GM12878 (cell line): ENCODE results near the gene NECAB2. TPM values are rescaled to one million over a fixed set of nuclear protein-coding genes. Genes with fewer than 3 reads are reported as not detected.

ENCODE experiments used
- ATAC-seq: fragments of 200-7000 bp; cut with Tn5 transposase; 3 replicates; pipeline ENCODE4 v1.9.1; 2020; ENCODE audit warnings: mild to moderate bottlenecking, moderate library complexity
- BruUV-seq: library from RNA; stranded (reverse); fragments of 400-500 nt; replicated peaks from 2 replicates; lab custom pipeline; 2021; lab: Mats Ljungman, UMichigan
- CTCF ChIA-PET: fragments of 300-600 bp; sonication (Branson Sonifier 250); formaldehyde crosslinking; extraction: SDS; loops from one replicate; lab custom pipeline; 2021; ENCODE audit warnings: inconsistent platforms; lab: Yijun Ruan, JAX
- POLR2A ChIA-PET: fragments of 350-600 bp; formaldehyde crosslinking; extraction: SDS; loops from one replicate; lab custom pipeline; 2021; ENCODE audit warnings: inconsistent platforms; lab: Charles Lee
- RAD21 ChIA-PET: fragments of 300-600 bp; sonication (Branson Sonifier 250); formaldehyde crosslinking; loops from one replicate; lab custom pipeline; 2023; ENCODE audit warnings: antibody characterized with exemption; ENCODE audit not compliant: unreplicated experiment; lab: Charles Lee
- SMC1A ChIA-PET: fragments of 300-600 bp; sonication (Branson Sonifier 250); formaldehyde crosslinking; loops from one replicate; lab custom pipeline; 2023; ENCODE audit not compliant: unreplicated experiment, uncharacterized antibody; lab: Charles Lee
- DNase-seq: peaks from one replicate; pipeline ENCODE4 v3.0.0-alpha.2; 2011; ENCODE audit warnings: low read depth, low spot score
- FAIRE-seq: peaks from 3 replicates; lab custom pipeline; 2011; peaks lifted over from hg19 to GRCh38; lab: Jason Lieb, UNC
- H2AFZ ChIP-seq: 2 replicates; pipeline ENCODE4 v1.6.0; 2011; ENCODE audit warnings: low read depth, low read length, control low read depth; ENCODE audit not compliant: control insufficient read depth
- H3K27ac ChIP-seq: 2 replicates; pipeline ENCODE4 v1.5.1; 2011; ENCODE audit warnings: control low read depth; ENCODE audit not compliant: control insufficient read depth, insufficient read depth
- H3K27me3 ChIP-seq, 2 experiments: replicated peaks in 1 of 2; 2 replicates each; pipeline versions ENCODE4 v1.6.0 to v1.6.1; 2011; ENCODE audit warnings: low read length in 1 of 2; ENCODE audit not compliant: control insufficient read depth in 2 of 2, insufficient read depth in 2 of 2
- H3K36me3 ChIP-seq, 2 experiments: 2 replicates each; pipeline ENCODE4 v1.5.1; 2011; ENCODE audit warnings: low read length in 1 of 2; ENCODE audit not compliant: control insufficient read depth in 2 of 2, insufficient read depth in 2 of 2
- H3K4me1 ChIP-seq: 2 replicates; pipeline ENCODE4 v1.6.1; 2011; ENCODE audit warnings: mild to moderate bottlenecking, low read length, moderate library complexity, mixed read lengths; ENCODE audit not compliant: control insufficient read depth, insufficient read depth
- H3K4me2 ChIP-seq: 2 replicates; pipeline ENCODE4 v1.6.0; 2011; ENCODE audit warnings: control low read depth; ENCODE audit not compliant: control insufficient read depth, insufficient read depth
- H3K4me3 ChIP-seq: fragments of 200-600 bp; sonication (generic); 2 replicates; pipeline ENCODE4 v1.5.1; 2016
- H3K79me2 ChIP-seq: 2 replicates; pipeline ENCODE4 v1.6.0; 2011; ENCODE audit warnings: low read length; ENCODE audit not compliant: control insufficient read depth, insufficient read depth
- H3K9ac ChIP-seq: 2 replicates; pipeline ENCODE4 v1.8.0; 2011; ENCODE audit warnings: low read length, control low read depth, mixed read lengths; ENCODE audit not compliant: control insufficient read depth, insufficient read depth
- H3K9me3 ChIP-seq: replicated peaks from 3 replicates; pipeline ENCODE4 v1.5.1; 2011; ENCODE audit warnings: mild to moderate bottlenecking, low read length; ENCODE audit not compliant: control insufficient read depth, insufficient read depth
- H4K20me1 ChIP-seq: 2 replicates; pipeline ENCODE4 v1.6.0; 2011; ENCODE audit not compliant: control insufficient read depth, insufficient read depth
- BHLHE40 ChIP-seq, 2 experiments: fragments of 450-650 bp in 1 of 2; IDR thresholded peaks; 2 replicates each; pipeline ENCODE4 v1.6.1; 2011 to 2017; ENCODE audit warnings: low read depth in 2 of 2, borderline replicate concordance in 1 of 2, improper control_type of control experiment in 1 of 2, low read length in 1 of 2, mild to moderate bottlenecking in 1 of 2
- EED ChIP-seq: sonication (generic); IDR thresholded peaks from 2 replicates; pipeline ENCODE4 v1.6.1; 2016; ENCODE audit warnings: antibody characterized with exemption, low read depth
- NR2F1 ChIP-seq: fragments of 450-650 bp; conservative IDR thresholded peaks from 2 replicates; pipeline ENCODE4 v1.6.1; 2017; ENCODE audit warnings: mild to moderate bottlenecking
- SIN3A ChIP-seq: IDR thresholded peaks from 2 replicates; pipeline ENCODE4 v1.6.1; 2012; ENCODE audit warnings: low read depth, low read length, improper control_type of control experiment
- SREBF1 ChIP-seq: IDR thresholded peaks from 2 replicates; pipeline ENCODE4 v1.6.1; 2012; ENCODE audit warnings: mild to moderate bottlenecking, low read length
- TCF7 ChIP-seq: IDR thresholded peaks from 2 replicates; pipeline ENCODE4 v1.6.1; 2014; ENCODE audit warnings: antibody characterized with exemption, borderline replicate concordance
- WGBS: methylation state at CpG from one replicate; pipeline ENCODE4 v1.1.6; 2016; ENCODE audit warnings: low lambda C conversion rate; ENCODE audit not compliant: insufficient replicate concordance, insufficient coverage; ENCODE audit errors: missing lambda C conversion rate; 5-methylcytosine and 5-hydroxymethylcytosine counted together
- in situ Hi-C: fragments of 300-500 bp; cut with MboI; formaldehyde crosslinking; loops from 9 replicates; pipeline ENCODE4 v1.14.3; 2018; ENCODE audit warnings: mixed read lengths
- intact Hi-C: fragments of 100-400 bp; cut with micrococcal nuclease; formaldehyde crosslinking; loops from one replicate; pipeline ENCODE4 v1.14.2; 2022; ENCODE audit not compliant: unreplicated experiment
- polyA plus RNA-seq, 11 experiments: library from polyadenylated mRNA; depleted of rRNA in 4 of 11; unstranded in 6 of 11; stranded (reverse) in 5 of 11; fragments of >200 nt; fragmentation: Nextera tagmentation in 4 of 11; fragmentation: Illumina TruSeq in 1 of 11; extraction: Ambion mirVana in 4 of 11; extraction: Trizol in 1 of 11; gene quantifications; 1 replicate in 1 of 11; 2 replicates in 10 of 11; pipeline versions ENCODE4 v1.2.1 to v1.2.3, GENCODE V29; 2011 to 2016; ENCODE audit warnings: inconsistent platforms in 2 of 11, missing spikeins in 2 of 11, low read depth in 1 of 11
- total RNA-seq, 4 experiments: library from RNA; depleted of rRNA in 3 of 4; stranded (reverse); fragments of >200 nt in 3 of 4; fragmentation: Illumina TruSeq in 1 of 4; extraction: Trizol in 1 of 4; gene quantifications; 2 replicates each; pipeline versions ENCODE4 v1.2.1 to v1.2.3, GENCODE V29; 2013 to 2021
- TF ChIP-seq, protein P1 (sequence below): IDR thresholded peaks from 2 replicates; pipeline ENCODE4 v1.6.1; 2011; ENCODE audit warnings: low read depth, low read length, improper control_type of control experiment, borderline replicate concordance
- TF ChIP-seq, protein P2 (sequence below): IDR thresholded peaks from 2 replicates; pipeline ENCODE4 v1.6.1; 2011; ENCODE audit warnings: borderline replicate concordance, low read depth, mild to moderate bottlenecking, moderate library complexity, mixed read lengths, low read length; ENCODE audit not compliant: insufficient read depth; ENCODE audit errors: extremely low read length
- TF ChIP-seq, protein P3 (sequence below): fragments of 450-650 bp; IDR thresholded peaks from 2 replicates; pipeline ENCODE4 v1.6.1; 2018; ENCODE audit warnings: borderline replicate concordance, mild to moderate bottlenecking; ENCODE audit not compliant: partially characterized antibody

Gene NECAB2
- total and polyA plus RNA-seq, 10 of the 15 experiments (the other 5 are each of a cell fraction or from before 2014, with no cell fraction given), result not detected

DNA sequence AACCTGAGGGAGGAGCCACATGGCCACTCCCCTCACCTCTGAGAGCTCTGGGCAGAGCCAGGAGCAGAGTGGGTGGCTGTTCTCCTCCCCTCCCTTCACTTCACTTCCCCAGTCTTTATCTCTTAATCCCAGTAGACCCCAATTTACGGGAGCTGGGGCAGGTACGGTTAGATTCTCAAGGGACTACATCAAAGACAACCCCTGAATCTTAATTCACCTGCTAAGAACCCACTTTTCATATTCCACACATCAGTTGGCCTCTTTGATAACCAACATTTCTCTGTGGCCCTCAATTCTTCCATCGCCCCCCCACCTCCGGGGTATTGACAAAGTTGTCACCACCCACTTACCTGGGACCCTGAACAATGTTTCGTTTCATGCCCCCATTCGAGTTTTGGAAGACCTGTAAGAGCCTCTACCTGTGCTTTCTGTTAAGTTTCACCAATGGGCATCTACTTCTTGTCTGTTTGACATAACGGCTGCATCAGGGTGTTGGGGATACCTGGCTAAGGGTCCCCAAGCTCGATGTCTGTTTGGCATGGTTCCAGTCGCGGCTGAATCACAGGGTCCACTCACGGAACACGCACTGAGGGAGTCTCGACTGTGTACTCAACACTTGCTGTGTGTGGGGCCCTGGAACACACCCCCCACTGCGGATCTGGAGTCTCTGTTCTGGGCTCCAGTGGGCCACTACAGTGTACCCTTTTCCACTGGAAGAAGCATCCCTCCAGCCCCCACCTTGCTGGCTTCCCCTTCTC is 46.7 kb downstream of the NECAB2 start:
- ATAC-seq, result no peak
- Histone ChIP-seq H3K9ac (no peak overlapping the region), H2AFZ (no peak overlapping the region), H3K27ac (no peak overlapping the region), H3K27me3 (no peaks in the 10 kb centered on the region), H3K4me1 (no peaks in the 10 kb centered on the region), H3K79me2 (no peaks in the 10 kb centered on the region), H3K4me3 (no peak overlapping the region), H4K20me1 (no peaks in the 10 kb centered on the region), H3K9me3 (no peaks in the 10 kb centered on the region; the same call in 2 of the 3 replicates), H3K36me3 (no peaks in the 10 kb centered on the region), H3K4me2 (no peak overlapping the region)
- CTCF ChIA-PET, result interaction anchor here (0.6 to 0.7 kb wide), 2 partner anchors 74 to 937 kb away, joined by 3 to 5 read pairs; no protein-coding TSS in a partner anchor
- RAD21 ChIA-PET, result no interaction called here
- FAIRE-seq, result no peak
- POLR2A ChIA-PET, result no interaction called here
- no TSS peak for BruUV-seq
- DNase-seq, result no peak
- intact Hi-C loops, result no loop called here
- SMC1A ChIA-PET, result no interaction called here
- WGBS, result 65% methylated on average over 14 of the region's 14 CpGs
- TF ChIP-seq BHLHE40 (IDR thresholded peaks at IDR 0.05; ENCODE audit: borderline replicate concordance in 1 of 2, low read depth in 2 of 2, low read length in 1 of 2), result no peak
- TF ChIP-seq SIN3A, result no peak
- TF ChIP-seq, protein P1, sequence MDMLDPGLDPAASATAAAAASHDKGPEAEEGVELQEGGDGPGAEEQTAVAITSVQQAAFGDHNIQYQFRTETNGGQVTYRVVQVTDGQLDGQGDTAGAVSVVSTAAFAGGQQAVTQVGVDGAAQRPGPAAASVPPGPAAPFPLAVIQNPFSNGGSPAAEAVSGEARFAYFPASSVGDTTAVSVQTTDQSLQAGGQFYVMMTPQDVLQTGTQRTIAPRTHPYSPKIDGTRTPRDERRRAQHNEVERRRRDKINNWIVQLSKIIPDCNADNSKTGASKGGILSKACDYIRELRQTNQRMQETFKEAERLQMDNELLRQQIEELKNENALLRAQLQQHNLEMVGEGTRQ, result no peak
- no peak for TF ChIP-seq NR2F1
- TF ChIP-seq TCF7, result no peak
- TF ChIP-seq, protein P2, sequence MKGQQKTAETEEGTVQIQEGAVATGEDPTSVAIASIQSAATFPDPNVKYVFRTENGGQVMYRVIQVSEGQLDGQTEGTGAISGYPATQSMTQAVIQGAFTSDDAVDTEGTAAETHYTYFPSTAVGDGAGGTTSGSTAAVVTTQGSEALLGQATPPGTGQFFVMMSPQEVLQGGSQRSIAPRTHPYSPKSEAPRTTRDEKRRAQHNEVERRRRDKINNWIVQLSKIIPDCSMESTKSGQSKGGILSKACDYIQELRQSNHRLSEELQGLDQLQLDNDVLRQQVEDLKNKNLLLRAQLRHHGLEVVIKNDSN, result no peak
- TF ChIP-seq, protein P3, sequence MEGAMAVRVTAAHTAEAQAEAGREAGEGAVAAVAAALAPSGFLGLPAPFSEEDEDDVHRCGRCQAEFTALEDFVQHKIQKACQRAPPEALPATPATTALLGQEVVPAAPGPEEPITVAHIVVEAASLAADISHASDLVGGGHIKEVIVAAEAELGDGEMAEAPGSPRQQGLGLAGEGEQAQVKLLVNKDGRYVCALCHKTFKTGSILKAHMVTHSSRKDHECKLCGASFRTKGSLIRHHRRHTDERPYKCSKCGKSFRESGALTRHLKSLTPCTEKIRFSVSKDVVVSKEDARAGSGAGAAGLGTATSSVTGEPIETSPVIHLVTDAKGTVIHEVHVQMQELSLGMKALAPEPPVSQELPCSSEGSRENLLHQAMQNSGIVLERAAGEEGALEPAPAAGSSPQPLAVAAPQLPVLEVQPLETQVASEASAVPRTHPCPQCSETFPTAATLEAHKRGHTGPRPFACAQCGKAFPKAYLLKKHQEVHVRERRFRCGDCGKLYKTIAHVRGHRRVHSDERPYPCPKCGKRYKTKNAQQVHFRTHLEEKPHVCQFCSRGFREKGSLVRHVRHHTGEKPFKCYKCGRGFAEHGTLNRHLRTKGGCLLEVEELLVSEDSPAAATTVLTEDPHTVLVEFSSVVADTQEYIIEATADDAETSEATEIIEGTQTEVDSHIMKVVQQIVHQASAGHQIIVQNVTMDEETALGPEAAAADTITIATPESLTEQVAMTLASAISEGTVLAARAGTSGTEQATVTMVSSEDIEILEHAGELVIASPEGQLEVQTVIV, result no peak
- TF ChIP-seq SREBF1, result no peak
- TF ChIP-seq EED, result no peak
- in situ Hi-C loops, result no loop called here
